ENCODE data around the gene FAM107B.

The FAM107B gene

DNA sequence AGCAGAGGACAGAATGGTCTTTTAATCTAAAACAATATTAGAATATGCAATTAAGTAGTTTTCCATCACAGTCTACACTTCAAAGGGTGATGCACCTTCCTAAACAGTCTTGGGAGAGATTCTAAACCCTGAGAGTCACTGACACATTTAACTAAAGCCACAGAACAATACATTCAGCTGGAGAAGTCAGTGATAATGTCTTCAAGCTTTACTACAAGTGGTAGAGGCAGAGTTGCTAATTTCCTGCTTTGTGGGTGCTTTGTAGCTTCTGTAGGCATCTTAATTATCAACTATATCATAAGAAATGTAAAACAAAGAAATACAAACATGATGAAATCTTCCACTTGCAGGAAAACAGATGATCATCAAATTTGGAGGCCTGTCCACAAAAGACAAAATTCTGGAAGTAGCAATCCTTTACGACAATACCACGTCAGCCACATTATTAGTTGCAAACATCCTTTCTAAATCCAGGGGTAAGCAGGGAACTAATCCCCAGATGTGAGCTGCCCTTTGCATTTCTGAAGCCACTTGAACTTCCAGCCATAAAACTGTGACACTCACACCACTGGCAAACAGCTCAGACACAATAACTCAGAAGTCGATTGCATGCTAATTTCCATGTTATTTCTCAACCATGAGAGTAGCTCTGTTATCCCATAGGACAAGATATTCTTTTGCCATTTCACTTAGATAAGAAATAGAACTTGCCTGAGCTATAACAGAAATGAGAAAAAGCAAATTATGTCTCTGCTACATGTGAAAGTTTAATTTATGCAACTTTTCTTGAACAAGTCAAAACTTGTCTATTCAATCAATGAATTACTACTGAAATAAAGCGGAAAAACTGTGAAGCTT is 212.2 kb downstream of the FAM107B start:
- DNase-seq (ENCODE audit: low read depth in 1 of 2, low spot score in 1 of 2) = no peak

DNA sequence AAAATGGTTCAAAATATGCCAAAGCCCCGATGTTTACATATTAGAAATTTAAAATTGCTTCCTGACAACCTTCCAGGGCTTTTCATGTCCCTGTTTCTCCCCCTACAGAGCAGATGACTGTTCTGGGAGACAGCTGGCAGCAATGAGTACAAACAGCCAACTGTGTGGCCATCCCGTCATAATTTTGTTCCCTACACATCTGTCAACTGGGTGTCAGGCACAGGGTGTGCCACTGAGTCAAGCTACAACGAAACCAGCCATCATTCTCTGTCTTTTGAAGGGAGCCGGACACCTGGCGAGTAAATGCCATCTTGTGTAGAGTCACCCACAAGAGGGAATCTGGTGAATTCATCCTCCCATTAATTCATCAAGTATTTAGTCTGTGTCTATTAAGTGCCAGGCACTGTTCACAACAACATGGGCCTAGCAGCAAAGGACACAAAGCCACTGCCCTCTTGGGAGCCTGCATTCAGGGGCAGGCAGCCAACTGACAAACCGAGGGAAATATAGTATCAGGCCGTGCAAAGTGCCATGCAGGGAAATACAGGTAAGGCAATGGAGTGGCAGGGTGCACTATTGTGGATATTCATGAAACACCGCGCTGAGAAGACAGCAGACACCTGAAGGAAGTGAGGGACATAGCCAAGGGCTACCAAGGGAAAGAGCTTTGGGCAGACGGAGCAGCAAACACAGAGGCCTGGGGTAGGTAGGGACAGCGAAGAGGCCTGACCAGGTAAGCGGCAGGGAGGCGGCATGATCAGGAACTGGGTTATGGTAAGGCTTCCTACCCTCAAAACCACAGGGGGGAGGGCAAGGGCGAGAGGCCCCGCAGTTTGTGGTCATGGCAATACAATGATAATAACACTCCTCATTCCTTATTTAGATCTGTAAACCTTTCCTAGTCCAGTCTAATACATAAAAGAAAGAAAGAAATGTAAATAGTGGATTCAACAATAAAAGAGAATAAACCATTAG is 213.6 kb downstream of the FAM107B start:
- no peak for DNase-seq (ENCODE audit: low read depth in 1 of 2, low spot score in 1 of 2)

DNA sequence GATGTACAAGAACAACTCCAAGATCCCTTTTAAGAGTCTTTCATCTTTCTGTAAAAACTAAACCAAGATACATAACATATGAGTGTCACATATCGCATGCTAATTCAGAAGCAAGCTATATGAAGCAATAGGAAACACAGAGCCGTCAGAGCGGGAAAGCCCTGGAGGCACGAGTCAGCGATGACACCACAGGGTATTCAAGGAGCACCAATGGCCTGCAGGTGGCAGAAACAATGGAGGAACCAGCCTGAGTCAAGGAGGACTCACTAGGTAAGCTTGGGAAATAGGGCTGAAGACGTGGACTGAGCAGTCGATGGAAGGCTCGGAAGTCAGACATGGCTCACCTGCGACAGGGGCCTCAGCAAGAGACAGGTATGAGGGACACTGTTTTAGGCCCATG is 214.4 kb downstream of the FAM107B start:
- DNase-seq (ENCODE audit: low read depth in 1 of 2, low spot score in 1 of 2) = peak in 1 of 2 donors; percentile 77

DNA sequence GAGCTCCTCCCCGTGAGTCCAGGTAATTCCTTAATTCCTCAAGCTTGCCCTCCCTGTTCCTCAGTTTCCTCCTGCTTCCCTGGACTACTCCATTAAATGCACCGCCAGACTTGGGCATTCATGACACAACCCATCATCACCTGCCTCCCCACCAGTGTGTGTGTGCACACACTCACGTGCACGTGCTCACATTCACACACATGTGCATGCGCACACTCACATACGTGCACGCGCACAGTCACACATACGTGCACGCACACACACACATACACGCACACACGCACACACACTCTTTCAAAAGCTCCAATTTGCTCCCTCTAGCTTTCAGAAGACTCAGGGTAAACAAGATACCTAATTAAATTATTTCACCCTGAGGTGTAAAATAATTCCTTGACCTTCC is 216.7 kb downstream of the FAM107B start:
- DNase-seq (ENCODE audit: low read depth in 1 of 2, low spot score in 1 of 2) = no peak

DNA sequence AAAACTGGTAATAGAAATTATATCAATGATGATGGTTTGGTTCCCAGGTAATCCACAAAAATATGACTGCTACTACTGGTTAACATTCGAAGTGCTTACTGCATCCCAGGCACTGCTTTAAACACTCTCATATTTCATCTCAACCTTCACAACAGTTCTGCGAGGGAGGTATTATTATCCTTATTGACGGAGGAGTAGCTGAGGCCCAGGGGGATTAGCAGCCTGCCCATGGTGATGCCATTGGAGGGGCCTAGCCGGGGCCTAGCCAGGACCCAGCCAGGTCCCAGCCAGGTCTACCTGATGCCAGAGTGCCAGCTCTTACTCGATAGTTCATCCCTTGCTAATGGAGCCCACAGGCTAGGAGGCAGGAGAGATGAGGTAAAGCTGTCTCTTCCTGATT is 217.1 kb downstream of the FAM107B start:
- no peak for DNase-seq (ENCODE audit: low read depth in 1 of 2, low spot score in 1 of 2)

DNA sequence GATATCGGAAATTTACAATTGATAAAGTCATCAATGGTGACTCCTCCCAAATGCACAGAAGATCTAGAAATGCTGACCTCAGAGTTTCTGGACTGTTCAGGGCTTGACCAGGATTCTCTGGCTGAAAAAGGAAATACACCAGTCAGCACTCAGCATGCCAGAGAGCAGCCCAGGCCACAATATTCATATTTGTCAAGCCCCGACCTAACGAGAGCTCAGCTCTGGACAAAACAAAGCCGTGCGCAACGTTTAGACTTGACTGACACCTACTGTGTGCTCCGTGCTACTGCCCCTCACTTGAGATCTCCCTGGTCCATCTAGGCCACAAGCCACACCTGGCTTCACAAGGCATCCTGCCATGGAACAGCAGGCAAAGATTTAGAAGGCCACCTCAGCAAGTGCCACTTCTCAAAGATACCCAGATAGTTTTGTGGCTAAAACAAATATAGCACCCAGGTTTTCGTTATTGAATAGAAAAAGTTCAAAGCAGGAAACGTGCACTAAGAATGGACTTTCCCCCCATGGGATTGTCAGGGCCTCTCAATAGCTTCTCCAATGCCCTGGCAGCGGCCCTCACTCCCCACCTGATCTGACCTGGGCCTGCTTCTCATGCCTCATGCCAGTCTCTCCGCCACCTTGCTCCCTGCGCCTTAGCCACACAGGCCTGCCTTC is 218.3 kb downstream of the FAM107B start:
- DNase-seq (ENCODE audit: low read depth in 1 of 2, low spot score in 1 of 2) = no peak

DNA sequence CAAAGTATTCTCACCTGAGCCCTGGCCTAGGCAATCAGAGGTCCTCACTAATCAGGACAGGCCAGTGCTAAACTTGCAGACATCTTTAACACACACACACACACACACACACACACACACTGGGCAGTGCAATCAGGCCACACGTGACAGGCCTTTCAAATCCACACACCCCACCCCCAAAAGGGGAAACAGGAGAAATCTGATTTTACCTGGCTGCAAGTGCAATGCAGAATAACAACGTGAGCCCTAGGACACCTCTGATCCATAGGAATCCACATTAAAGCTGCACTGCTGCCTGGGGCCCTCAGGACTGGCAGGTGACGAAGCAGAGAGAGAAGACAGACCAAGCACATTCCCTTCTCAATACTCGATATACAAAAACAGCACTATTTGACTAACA is 218.9 kb downstream of the FAM107B start:
- DNase-seq (ENCODE audit: low read depth in 1 of 2, low spot score in 1 of 2) = no peak

DNA sequence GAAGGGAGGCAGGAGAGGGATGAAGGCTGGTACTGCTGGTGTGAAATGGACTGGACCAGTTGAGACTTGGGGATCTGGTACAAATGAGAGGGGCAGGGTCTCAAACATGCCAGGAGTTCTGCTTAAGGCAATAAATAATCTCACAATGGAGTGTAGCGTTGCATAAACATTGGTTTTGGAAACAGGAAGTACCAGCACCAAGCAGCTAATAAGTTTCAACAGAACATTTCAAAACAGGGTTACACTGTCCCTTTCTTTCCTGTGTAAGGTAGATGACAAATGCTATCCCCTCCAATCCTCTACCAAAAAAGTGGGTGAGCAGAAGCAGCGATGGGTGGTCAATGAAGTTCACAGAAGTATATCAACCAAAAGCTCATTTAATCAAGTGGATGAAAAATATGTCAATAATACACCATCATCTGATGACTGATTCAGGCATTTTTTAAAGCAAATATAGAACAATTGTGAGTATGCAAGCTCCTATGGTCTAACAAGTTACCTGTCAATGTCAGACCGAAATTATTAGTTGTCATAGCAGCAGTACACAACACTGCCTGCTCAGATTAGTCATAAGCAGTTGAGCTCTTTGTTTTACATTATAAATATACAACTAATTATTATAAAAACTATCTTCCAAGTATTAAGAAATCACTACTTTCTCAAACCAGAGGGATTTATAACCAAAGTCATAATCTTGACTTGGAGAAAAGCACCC is 220.0 kb downstream of the FAM107B start:
- no peak for DNase-seq (ENCODE audit: low read depth in 1 of 2, low spot score in 1 of 2)

DNA sequence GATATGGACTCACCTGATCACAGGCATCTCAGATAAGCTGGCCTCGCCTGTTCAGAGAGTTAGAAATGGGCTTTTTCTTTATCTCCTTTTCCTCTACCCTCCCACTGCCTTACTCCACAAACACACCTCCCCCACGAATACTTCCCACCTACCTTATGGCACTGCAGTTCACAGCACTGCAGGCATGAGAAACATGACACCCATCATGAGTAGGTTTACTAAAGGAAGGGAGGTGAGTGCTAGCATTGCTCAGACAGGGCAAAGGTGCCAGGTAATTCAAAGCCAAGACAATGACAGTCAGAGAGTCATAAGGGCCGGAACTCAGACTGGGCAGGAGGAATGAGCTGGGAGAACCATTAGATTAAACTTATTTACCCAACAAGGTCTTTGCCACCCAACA is 220.6 kb downstream of the FAM107B start:
- DNase-seq (ENCODE audit: low read depth in 1 of 2, low spot score in 1 of 2) = no peak

DNA sequence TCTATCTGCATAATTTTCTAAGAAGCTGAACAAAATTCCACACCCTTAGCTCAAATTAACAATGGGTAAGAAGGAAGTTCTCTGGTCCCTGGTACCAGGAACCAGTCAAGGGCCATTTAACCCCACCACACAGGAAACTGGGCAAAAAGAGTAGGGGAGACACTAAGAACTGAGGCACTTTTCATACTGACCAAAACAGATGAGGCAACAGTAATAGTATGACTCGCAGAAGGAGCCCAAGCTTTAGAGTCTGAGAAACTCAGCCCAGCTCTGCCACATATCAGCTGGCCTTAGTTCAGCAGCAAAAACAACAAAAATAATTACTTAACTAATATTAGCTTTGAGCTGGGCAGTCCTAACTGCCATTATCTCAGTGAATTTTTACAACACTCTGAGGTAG is 221.2 kb downstream of the FAM107B start:
- no peak for DNase-seq (ENCODE audit: low read depth in 1 of 2, low spot score in 1 of 2)

DNA sequence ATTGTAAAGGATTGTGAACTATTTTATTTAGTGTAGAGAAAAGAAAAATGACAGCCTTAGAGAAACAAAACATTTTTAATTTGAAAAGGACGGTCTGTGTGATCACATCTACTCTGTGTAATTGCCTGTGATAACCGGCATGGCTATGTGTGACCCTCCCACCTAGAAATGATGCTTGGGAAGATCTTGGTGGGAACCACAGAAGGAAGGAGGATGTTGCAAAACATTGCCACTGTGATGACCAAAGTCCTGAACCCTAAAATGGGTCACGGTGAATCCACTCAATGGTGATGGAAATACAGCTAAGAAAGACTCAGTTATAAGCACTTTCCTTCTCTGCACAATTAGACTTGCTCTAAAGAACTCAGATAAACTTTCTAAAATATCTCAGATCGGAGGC is 222.7 kb downstream of the FAM107B start:
- no peak for DNase-seq (ENCODE audit: low read depth in 1 of 2, low spot score in 1 of 2)

DNA sequence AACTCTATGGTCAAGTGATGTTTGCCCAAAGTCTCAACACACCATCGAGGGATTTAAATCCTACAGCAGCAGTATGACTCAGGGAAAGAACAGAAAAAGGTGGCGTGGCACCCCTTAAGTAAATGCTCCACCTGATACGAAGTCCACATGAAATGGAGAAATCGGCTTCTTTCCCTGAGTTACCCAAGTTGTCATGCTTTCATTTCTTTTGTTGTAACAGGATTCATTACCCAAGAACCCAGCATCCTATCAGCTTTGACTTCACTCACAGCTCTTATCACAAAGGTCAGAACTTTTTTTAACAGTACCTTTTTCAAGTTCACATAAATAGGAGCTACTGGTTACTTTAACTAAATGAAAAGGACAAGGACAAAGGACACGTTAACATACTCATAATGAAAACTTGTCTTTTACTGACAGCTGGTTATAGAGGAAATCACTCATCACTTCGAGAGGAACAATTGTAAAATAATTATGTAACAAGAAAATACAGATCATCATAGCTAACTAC is 224.2 kb downstream of the FAM107B start:
- no peak for DNase-seq (ENCODE audit: low read depth in 1 of 2, low spot score in 1 of 2)

DNA sequence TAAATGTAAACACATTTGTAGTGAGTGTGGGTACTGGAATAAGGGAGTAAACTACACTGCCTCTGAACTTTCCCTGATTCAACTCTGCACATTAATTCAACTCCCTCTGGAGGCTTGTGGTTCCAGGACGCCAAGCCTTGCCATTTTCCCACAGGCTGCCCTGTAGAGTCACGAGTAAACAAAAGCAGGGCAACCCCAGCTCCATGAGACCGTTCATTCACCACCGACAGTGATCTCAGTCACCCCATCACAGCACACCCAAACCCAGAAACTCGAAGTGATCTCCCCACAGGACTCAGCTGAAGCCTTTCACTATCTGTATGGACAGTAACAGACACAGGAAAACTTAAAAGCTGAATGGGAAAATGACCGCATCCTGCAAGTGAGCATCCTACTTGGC is 225.2 kb downstream of the FAM107B start:
- DNase-seq (ENCODE audit: low read depth in 1 of 2, low spot score in 1 of 2) = no peak

DNA sequence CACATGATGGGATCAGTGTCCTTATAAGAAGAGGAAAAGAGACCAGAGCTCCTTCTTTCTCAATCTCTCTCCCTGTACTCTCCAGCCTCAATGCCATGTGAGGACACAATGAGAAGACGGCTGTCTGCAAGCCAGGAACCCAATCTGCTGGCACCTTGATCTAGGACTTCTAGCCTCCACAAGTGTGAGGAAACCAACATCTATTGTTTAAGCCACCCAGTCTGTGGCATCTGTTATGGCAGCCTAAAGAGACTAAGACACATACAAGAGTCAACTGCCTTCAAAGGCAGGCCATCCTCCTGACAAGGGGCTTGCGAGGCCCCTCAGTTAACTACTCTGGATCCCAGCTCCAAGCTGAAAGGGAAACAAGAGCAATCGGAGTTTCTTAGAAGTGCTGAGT is 225.7 kb downstream of the FAM107B start:
- DNase-seq (ENCODE audit: low read depth in 1 of 2, low spot score in 1 of 2) = no peak

DNA sequence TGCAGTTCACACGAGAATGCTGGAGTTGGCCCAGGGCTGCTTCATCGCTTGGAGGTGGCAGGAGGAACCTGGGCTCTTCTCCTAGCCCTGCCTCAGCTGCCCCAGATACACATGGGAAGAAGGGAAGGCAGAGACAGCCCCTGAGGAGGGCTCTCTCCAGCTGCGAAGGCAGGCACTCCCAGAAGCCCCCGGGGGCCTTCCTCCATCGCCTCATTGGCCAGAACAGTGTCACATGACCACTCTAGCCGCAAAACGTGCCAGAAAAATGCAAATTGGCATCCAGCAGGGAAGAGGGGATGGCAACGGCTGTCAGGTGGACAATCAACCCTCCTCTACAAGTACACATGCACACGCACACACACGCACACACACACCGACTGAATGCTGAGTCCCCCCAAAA is 226.2 kb downstream of the FAM107B start:
- no peak for DNase-seq (ENCODE audit: low read depth in 1 of 2, low spot score in 1 of 2)

DNA sequence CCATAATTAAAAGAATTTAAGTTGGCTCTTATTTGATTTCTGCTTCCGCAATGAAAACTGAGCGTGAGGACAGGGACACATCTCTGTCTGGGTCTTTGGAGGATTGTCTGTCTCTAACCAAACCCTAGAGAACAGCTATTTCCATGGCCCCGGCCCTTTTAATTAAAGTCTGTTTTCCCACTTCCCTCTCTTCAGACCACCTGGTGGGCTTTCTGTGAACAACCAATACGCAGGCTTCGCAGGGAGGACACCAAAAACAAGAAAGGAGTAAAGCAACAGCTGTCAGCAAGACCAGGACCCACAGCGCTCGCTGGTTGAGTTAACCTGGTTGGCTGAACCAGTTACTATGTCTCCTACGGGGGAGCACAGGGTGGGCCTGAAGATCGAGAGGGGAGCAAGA is 226.9 kb downstream of the FAM107B start:
- DNase-seq (ENCODE audit: low read depth in 1 of 2, low spot score in 1 of 2) = no peak

DNA sequence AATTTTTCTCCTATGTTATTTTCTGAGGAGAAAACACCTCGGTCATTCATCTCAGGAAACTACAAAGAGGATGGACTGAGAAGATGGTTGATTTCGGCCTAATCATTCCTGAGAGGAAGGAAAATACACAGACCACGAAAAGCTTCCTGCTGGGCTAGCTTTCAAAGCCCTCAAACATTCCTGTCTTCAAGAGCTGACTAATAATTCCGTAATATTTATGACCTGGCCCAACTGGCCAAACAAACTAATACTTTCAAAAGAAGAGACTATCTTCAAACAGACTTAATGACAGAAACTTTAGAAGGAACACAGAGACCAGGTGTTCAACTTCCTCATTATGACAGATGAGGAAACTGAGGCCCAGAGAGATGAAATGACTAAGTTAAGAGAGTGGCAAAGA is 228.9 kb downstream of the FAM107B start:
- no peak for DNase-seq (ENCODE audit: low read depth in 1 of 2, low spot score in 1 of 2)

DNA sequence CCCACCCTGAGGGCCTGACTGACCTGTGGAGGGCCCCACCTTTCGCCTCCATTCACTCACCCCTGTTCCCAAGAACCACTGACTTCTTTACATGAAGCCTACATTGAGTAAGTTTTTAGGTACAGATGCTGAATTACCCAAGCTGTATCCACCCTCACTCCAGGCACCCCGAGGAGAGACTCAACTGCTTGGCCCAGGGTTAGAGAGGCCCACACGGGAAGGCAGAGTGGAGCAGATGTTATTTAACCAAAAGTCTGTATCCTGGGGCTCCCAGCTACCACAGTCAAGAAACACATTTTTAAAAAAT is 230.8 kb downstream of the FAM107B start:
- DNase-seq (ENCODE audit: low read depth in 1 of 2, low spot score in 1 of 2) = no peak

DNA sequence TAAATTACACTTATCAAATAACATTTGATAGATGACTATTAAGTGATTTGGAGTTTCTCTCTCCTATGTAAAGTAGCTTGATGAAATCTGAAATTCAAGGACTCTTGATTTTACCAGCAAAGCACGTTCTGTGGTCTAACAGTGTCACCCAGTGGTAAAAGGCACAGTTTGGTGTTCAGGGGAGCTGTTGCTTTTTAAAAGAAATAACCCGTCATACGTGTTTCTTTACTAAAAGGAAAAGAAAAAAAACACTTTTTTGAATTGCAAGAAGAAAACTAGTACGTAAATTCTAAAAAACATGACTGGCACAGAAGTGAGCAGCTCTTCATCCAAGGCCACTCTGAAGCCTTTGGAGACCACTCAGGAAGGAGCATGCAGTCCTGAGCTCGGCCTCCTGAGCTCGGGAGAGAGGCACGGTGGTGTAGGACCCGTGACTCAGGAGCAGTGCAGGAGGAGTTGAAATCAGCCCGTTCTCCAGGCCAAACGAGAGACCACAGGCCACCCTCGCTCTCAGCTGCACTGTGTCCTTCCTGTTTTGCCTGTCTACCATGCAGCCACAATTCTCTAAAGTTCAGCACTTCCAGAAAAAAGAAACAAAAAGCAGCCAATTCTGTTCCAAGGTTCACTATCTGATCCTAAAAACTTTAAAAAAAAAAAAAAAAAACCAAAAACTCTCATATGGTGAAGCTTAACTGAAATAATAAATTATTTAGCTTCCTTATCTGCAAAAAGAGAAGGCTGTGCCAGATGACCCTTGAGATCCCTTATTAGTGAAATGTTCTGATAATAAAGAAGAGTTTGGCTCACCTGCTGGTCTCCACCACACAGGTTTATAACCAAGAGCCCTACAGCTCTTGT is 231.4 kb downstream of the FAM107B start:
- DNase-seq (ENCODE audit: low read depth in 1 of 2, low spot score in 1 of 2) = peak in 1 of 2 donors; percentile 36

DNA sequence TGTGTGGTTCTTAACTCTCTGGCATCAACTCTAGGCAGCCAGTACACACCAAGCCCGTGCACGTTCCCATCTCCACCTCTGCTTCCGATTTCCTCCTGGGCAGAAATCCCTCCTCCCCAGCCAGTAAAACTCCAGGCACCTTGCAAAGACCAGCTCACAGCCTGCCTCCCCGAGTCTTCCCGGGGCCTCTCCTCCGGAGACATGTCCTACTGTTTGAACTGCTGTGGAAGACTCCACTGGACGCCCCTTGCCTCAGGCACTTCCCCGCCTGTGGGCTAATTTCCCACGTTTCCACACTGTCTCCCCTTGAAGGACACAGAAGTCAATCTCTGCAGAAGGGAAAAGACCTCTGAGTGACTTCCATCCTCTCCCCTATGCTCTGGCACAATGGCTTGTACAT is 233.3 kb downstream of the FAM107B start:
- no peak for DNase-seq (ENCODE audit: low read depth in 1 of 2, low spot score in 1 of 2)

Data from activated CD4-positive, alpha-beta T cell treated with anti-CD3 and anti-CD28 coated beads, Interleukin-2, amount 50 U/mL, for 24 hours (primary cell).